K562 (cell line): ENCODE measurements around the gene ABHD10.

ENCODE experiments used
- CREM ChIP-seq: IDR thresholded peaks from 2 replicates; pipeline ENCODE4 v1.6.1; 2014; ENCODE audit warnings: antibody characterized with exemption, low read depth
- E2F1 ChIP-seq: sonication (generic); formaldehyde crosslinking; IDR thresholded peaks from 2 replicates; pipeline ENCODE4 v1.8.1; 2023; ENCODE audit warnings: mild to moderate bottlenecking, missing genetic modification reagents, moderate library complexity
- EZH2 ChIP-seq: IDR thresholded peaks from 2 replicates; pipeline ENCODE4 v1.6.1; 2012; ENCODE audit warnings: low read depth, mild to moderate bottlenecking, inconsistent platforms, low read length, borderline replicate concordance
- FOS ChIP-seq: IDR thresholded peaks from 3 replicates; pipeline ENCODE4 v1.6.1; 2011; ENCODE audit not compliant: insufficient read length; ENCODE audit errors: extremely low read depth
- FOXK1 ChIP-seq: sonication (generic); formaldehyde crosslinking; IDR thresholded peaks from 2 replicates; pipeline ENCODE4 v1.8.0; 2022; ENCODE audit warnings: missing genetic modification reagents, mild to moderate bottlenecking, borderline replicate concordance
- GATA2 ChIP-seq: sonication (generic); formaldehyde crosslinking; IDR thresholded peaks from 2 replicates; pipeline ENCODE4 v1.4.0; 2020; ENCODE audit warnings: mild to moderate bottlenecking, missing genetic modification reagents
- HNRNPL ChIP-seq: fragments of 200-400 bp; formaldehyde crosslinking; IDR thresholded peaks from 2 replicates; pipeline ENCODE4 v1.6.1; 2017; ENCODE audit warnings: low read depth, mild to moderate bottlenecking, low read length
- MCM3 ChIP-seq: fragments of 450-650 bp; IDR thresholded peaks from 2 replicates; pipeline ENCODE4 v1.6.1; 2016
- MYC ChIP-seq, 2 experiments: fragments of 250-450 bp in 1 of 2; sonication (Bioruptor Pico) in 1 of 2; IDR thresholded peaks; 2 replicates each; pipeline versions ENCODE4 v1.5.1 to v1.6.1; 2012 to 2021; ENCODE audit warnings: low read depth in 2 of 2, borderline replicate concordance in 1 of 2, improper control_type of control experiment in 1 of 2, low read length in 1 of 2, mild to moderate bottlenecking in 1 of 2, moderate library complexity in 1 of 2
- RAD21 ChIP-seq, 2 experiments: fragments of 250-450 bp in 1 of 2; fragments of 450-650 bp in 1 of 2; sonication (Bioruptor Pico) in 1 of 2; formaldehyde crosslinking in 1 of 2; IDR thresholded peaks in 1 of 2; conservative IDR thresholded peaks in 1 of 2; 2 replicates each; pipeline versions ENCODE4 v1.4.0 to v1.8.0; 2020 to 2022; ENCODE audit warnings: mild to moderate bottlenecking in 2 of 2, moderate library complexity in 1 of 2
- UBTF ChIP-seq, 2 experiments: IDR thresholded peaks; 2 replicates each; pipeline ENCODE4 v1.6.1; 2012; ENCODE audit warnings: improper control_type of control experiment in 2 of 2, low read depth in 2 of 2, low read length in 2 of 2, borderline replicate concordance in 1 of 2
- ZHX1 ChIP-seq: fragments of 150-350 bp; conservative IDR thresholded peaks from 2 replicates; pipeline ENCODE4 v1.6.1; 2014; ENCODE audit warnings: low read length
- ZNF444 ChIP-seq: fragments of 250-450 bp; sonication (Bioruptor Pico); IDR thresholded peaks from 2 replicates; pipeline ENCODE4 v1.4.0; 2020; ENCODE audit warnings: mild to moderate bottlenecking, moderate library complexity
- ZNF77 ChIP-seq: fragments of 250-450 bp; sonication (Bioruptor Pico); IDR thresholded peaks from 2 replicates; pipeline ENCODE4 v1.5.0; 2020

GRCh38 chr3:111954228-111954990, 24.4 kb upstream of the ABHD10 start:
- no peak for TF ChIP-seq E2F1 (CRISPR knock-in tag)
- no peak for TF ChIP-seq ZNF77 (CRISPR knock-in tag)
- no peak for TF ChIP-seq ZHX1
- TF ChIP-seq GATA2 (CRISPR knock-in tag), result no peak
- TF ChIP-seq RAD21 (CRISPR knock-in tag; conservative IDR thresholded peaks at IDR 0.05 in 1 of 2, IDR thresholded peaks at IDR 0.05 in 1 of 2), result no peak
- no peak for TF ChIP-seq FOXK1
- TF ChIP-seq MYC (IDR thresholded peaks at IDR 0.05; ENCODE audit: low read depth, low read length), result no peak
- no peak for TF ChIP-seq MYC (CRISPR knock-in tag; IDR thresholded peaks at IDR 0.05; ENCODE audit: borderline replicate concordance, low read depth)
- TF ChIP-seq FOS, result no peak
- TF ChIP-seq ZNF444, result no peak
- no peak for TF ChIP-seq HNRNPL
- no peak for TF ChIP-seq EZH2
- no peak for TF ChIP-seq MCM3
- TF ChIP-seq UBTF (IDR thresholded peaks at IDR 0.05; ENCODE audit: borderline replicate concordance in 1 of 2, low read depth in 2 of 2, low read length in 2 of 2), result no peak
- TF ChIP-seq CREM, result no peak
